GM19193 (cell line): ENCODE data around the gene CDC23.
A peak's percentile ranks its signal among the peaks of the same experiment; 100 is the strongest.

Experiments used
- POLR2A ChIP-seq: IDR thresholded peaks from 4 replicates; pipeline ENCODE4 v1.6.1; 2011; ENCODE audit not compliant: insufficient read depth, insufficient read length; ENCODE audit errors: extremely low read depth

Gene CDC23, protein sequence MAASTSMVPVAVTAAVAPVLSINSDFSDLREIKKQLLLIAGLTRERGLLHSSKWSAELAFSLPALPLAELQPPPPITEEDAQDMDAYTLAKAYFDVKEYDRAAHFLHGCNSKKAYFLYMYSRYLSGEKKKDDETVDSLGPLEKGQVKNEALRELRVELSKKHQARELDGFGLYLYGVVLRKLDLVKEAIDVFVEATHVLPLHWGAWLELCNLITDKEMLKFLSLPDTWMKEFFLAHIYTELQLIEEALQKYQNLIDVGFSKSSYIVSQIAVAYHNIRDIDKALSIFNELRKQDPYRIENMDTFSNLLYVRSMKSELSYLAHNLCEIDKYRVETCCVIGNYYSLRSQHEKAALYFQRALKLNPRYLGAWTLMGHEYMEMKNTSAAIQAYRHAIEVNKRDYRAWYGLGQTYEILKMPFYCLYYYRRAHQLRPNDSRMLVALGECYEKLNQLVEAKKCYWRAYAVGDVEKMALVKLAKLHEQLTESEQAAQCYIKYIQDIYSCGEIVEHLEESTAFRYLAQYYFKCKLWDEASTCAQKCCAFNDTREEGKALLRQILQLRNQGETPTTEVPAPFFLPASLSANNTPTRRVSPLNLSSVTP

DNA sequence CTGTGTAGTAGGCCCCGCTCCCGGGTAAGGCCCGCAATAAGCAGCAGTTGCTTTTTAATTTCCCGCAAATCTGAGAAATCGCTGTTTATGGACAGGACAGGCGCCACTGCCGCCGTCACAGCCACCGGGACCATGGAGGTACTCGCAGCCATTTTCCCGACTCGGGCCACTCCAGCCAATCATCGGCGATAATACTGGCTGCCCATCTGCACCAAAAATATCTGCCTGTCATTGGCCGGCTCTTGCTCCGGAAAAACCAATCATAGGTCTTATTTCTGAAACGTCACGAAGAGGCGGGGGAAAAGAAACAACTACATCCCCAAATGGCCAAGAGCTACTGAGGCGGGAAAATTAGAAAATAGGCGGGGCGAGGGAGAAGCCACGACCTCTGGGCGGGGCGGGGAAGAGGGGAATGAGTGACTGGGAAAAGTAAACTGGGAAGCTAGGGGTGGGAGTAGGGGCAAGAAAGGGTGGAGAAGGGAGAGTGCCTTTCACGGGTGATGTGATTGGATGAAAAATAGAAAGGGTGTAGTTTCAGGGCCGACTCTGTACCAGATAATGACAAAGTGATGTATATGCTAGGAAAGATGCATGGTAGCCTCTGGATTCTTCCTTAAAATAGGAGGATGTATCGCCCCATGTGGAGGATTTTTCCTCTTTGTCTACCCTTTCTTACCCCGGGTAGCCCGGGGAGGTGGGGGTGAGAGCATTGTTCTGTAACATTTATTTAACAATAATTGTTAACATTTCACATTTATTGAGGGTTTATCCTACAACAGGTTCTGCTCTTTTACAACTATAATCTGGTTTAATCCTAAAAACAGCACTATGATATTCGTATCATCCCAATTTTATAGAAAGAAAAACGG lies at the start of gene CDC23:
Gene CDC23, minus strand, starts transcription at position 163 of the 869 bp plus-strand sequence. Its CDS starts 11 bp downstream, at position 152.
- TF ChIP-seq POLR2A = peak; percentile 84

GRCh38 chr5:138258704-138259292 lies 45.7 kb upstream of the CDC23 start:
- no peak for TF ChIP-seq POLR2A

DNA sequence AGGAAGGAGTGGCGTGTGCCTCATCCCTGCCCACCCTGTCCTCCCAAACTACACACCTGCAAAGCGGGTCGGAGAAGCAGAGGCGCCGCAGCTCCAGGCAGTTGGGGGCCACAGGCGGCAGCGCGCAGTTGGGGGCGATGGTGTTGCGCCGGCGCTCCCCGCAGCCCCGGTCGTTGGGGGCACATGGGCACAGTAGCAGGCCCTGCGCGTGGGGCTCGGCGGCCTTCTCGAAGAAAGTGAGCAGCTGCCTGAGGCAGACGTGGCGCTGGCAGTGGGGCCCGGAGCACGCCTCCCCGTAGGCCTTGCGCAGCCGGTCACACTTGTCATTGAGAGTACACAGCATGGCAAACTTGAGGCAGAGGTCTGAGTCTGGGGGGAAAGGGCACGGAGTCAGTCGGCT lies 44.5 kb upstream of the CDC23 start:
- no peak for TF ChIP-seq POLR2A

GRCh38 chr5:138252944-138253343 lies 39.8 kb upstream of the CDC23 start:
- no peak for TF ChIP-seq POLR2A

- no peak for TF ChIP-seq POLR2A
These were observed 33.7 kb upstream of the CDC23 start for GRCh38 chr5:138246822-138247221.

DNA sequence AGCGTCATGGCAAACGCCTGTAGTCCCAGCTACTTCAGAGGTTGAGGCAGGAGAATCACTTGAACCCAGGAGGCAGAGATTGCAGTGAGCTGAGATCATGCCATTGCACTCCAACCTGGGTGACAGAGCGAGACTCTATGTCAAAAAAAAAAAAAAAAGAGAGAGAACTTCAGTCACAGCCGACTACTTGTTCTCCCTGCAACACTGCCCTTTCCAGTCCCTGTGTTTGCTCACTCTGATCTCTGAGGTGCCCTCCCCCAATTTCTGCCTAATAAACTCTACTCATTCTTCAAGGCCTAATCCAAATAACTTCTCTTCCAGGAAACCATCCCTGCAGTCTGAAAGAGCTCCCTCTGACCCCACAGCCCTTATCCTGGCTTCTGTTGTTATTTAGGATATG lies 33.2 kb upstream of the CDC23 start:
- no peak for TF ChIP-seq POLR2A

- TF ChIP-seq POLR2A = no peak
These were observed 32.6 kb upstream of the CDC23 start for GRCh38 chr5:138245717-138246116.

- no peak for TF ChIP-seq POLR2A
These were observed 30.7 kb upstream of the CDC23 start for GRCh38 chr5:138243794-138244193.

DNA sequence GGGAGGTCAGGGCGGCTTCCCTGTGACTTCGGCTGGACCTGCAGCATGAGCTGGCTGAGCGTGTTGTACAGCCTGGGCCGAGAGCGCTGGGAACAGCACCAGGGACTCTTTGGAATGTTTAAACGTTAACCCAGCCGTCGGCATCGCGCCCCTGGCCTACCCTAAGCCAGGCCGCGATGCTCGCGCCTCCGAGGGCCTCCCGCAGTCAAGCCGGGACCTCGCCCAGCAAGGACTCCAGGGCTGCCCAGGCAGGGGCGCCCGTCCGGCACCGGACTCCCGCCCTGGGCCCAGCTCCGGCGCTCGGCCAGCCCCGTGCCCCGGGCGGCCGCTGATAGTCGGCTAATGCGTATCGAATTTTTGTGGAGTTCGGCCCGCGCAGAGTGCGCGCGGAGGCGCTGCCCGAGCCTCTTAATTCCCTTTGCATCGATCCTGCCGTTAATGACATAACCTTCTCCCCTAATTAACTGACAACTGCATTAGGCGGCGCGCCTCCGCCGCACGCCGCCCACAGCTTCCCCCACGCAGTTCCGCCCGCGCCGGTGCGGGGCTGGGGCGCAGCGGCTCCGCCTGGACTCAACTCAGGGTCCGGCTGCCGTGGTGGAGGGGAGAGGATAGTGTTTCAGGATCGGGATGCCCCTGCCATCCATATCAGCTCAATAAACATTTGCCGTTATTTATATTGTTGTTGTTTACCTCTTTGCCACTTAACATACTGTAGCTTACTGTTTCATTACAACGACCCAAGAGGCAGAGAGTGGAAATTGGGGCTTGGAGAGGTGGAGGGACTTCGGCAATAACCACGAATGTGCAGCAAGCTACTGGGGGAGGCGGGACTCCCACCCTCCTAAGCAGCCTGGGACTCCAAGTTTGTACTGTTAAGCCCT lies 28.8 kb upstream of the CDC23 start:
- no peak for TF ChIP-seq POLR2A

GRCh38 chr5:138240650-138241385 lies 27.7 kb upstream of the CDC23 start:
- no peak for TF ChIP-seq POLR2A

DNA sequence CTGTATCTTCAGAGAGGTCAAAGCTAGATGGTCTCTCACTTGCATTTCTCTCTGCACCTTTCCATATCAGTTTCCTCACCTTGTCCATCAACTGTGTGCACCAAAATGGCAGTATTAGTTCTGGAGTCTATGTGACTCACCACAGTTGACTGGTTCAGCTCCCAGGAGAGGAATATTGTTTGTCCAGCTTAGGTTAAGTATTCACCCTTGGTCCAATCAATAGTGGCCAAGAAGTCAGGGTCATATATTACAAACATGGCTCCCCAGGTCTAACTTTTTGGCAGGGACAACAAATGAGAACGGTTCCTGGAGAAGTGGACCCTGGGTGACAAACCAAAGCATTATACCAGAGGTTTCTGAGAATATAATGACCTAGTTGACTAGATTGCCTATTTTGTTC lies 24.9 kb upstream of the CDC23 start:
- no peak for TF ChIP-seq POLR2A

- no peak for TF ChIP-seq POLR2A
These were observed 21.5 kb upstream of the CDC23 start for GRCh38 chr5:138234651-138235050.

DNA sequence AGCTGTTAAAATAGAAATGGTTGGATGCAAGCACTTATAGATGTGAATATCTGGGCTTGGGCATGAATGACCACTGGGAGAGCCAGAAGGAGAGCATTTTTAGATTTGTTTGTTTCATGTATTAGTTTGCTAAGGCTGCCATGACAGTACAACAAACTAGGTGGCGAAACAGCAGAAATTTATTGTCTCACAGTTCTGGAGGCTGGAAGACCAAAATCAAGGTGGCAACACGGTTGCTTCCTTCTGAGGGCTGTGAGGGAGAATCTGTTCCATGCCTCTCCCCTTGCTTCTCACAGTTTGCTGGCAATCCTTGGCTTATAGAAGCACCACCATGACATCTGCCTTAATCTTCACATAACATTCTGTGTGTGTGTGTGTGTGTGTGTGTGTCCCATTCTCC lies 20.2 kb upstream of the CDC23 start:
- TF ChIP-seq POLR2A = no peak
